ENCODE data around the gene FOXJ3.

DNA sequence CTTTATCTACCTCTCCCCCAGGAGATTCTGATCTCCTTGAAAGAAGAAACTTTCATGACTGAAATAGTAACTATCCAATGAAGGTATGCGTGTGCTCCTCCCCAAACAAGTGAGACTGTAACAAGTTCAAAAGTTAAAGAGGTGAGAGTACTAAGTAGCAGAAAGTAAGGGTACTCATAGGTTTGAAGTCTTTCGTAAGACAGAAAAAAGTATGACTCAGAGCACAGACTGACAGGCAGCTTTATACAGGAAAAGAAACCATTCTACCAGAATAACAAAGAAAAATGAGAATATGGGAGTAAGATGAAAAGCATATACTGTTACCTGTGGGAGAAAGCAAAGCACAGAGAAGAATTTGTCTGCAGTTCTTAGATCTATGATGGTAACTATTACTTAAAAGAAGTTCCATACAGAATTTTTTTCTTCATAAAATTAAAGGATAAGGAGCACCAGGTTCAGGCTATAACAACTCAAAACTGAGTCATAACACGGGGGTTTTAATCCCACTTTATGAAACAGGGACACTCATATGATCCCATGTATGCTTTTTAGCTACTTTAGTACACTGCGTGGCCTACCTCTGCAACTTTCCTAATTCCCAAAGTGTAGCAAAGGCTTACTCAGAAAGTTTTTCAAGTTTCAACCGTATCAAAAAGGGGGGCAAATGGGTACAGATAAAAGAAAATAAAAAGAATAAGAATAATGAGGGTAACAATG lies 52.0 kb downstream of the FOXJ3 start:
- TF ChIP-seq, protein P1, sequence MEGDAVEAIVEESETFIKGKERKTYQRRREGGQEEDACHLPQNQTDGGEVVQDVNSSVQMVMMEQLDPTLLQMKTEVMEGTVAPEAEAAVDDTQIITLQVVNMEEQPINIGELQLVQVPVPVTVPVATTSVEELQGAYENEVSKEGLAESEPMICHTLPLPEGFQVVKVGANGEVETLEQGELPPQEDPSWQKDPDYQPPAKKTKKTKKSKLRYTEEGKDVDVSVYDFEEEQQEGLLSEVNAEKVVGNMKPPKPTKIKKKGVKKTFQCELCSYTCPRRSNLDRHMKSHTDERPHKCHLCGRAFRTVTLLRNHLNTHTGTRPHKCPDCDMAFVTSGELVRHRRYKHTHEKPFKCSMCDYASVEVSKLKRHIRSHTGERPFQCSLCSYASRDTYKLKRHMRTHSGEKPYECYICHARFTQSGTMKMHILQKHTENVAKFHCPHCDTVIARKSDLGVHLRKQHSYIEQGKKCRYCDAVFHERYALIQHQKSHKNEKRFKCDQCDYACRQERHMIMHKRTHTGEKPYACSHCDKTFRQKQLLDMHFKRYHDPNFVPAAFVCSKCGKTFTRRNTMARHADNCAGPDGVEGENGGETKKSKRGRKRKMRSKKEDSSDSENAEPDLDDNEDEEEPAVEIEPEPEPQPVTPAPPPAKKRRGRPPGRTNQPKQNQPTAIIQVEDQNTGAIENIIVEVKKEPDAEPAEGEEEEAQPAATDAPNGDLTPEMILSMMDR (conservative IDR thresholded peaks at IDR 0.05 in 1 of 2, IDR thresholded peaks at IDR 0.05 in 1 of 2; ENCODE audit: extremely low read depth in 1 of 2, insufficient read depth in 1 of 2, low read depth in 1 of 2, low read length in 2 of 2), result no peak
- TF ChIP-seq EZH2 (IDR thresholded peaks at IDR 0.05; ENCODE audit: borderline replicate concordance, low read length), result no peak
